ENCODE results near the gene SOX12. TPM values are rescaled to one million over a fixed set of nuclear protein-coding genes. Genes with fewer than 3 reads are reported as not detected.

SOX12 gene
- total RNA-seq, 1 donor, result 6.0 TPM

GRCh38 chr20:346033-346639 is 20.8 kb downstream of the SOX12 start:
- no peak for DNase-seq (ENCODE audit: low read depth)
- peak overlapping the region; percentile 84 for H3K4me3 ChIP-seq (ENCODE audit: low read depth, low read length)
- TF ChIP-seq CTCF (IDR thresholded peaks at IDR 0.05; ENCODE audit: insufficient read depth, low read depth, low read length), result no peak

GRCh38 chr20:346640-347316 is 21.4 kb downstream of the SOX12 start, which contains the start of gene NRSN2:
TSS of gene NRSN2 (plus strand) at chr20:347111. CDS start at chr20:349644, 2,533 bp downstream.
- DNase-seq (ENCODE audit: low read depth), result peak; percentile 67
- H3K4me3 ChIP-seq (ENCODE audit: low read depth, low read length), result peak within 1 kb of the TSS; percentile 84
- TF ChIP-seq CTCF (IDR thresholded peaks at IDR 0.05; ENCODE audit: insufficient read depth, low read depth, low read length), result no peak

- H3K4me3 ChIP-seq (ENCODE audit: low read depth, low read length), result peak overlapping the region; percentile 84
- no peak for DNase-seq (ENCODE audit: low read depth)
- no peak for TF ChIP-seq CTCF (IDR thresholded peaks at IDR 0.05; ENCODE audit: insufficient read depth, low read depth, low read length)
Observed at GRCh38 chr20:347317-347639, 21.9 kb downstream of the SOX12 start.

- DNase-seq (ENCODE audit: low read depth), result peak; percentile 97
- no peak for TF ChIP-seq CTCF (IDR thresholded peaks at IDR 0.05; ENCODE audit: insufficient read depth, low read depth, low read length)
- peak overlapping the region; percentile 84 for H3K4me3 ChIP-seq (ENCODE audit: low read depth, low read length)
Observed at GRCh38 chr20:347640-348484, 22.5 kb downstream of the SOX12 start.

GRCh38 chr20:348972-349841 is 23.9 kb downstream of the SOX12 start:
- TF ChIP-seq CTCF (IDR thresholded peaks at IDR 0.05; ENCODE audit: insufficient read depth, low read depth, low read length), result no peak
- H3K4me3 ChIP-seq (ENCODE audit: low read depth, low read length), result no peak overlapping the region
- DNase-seq (ENCODE audit: low read depth), result no peak

GRCh38 chr20:353166-353565 is 27.8 kb downstream of the SOX12 start:
- TF ChIP-seq CTCF (IDR thresholded peaks at IDR 0.05; ENCODE audit: insufficient read depth, low read depth, low read length), result no peak
- DNase-seq (ENCODE audit: low read depth), result no peak
- no peak overlapping the region for H3K4me3 ChIP-seq (ENCODE audit: low read depth, low read length)

Measured in fibroblast of villous mesenchyme (primary cell).